Measurements from ENCODE around the gene DPF3. TPM values are rescaled to one million over a fixed set of nuclear protein-coding genes. Genes with fewer than 3 reads are reported as not detected.

Gene DPF3
- total and polyA plus RNA-seq, 2 of the 13 experiments (the other 11 are each of a cell fraction or from before 2014, with no cell fraction given), result 0.09 to 0.60 TPM

GRCh38 chr14:72786378-72787350, 107.2 kb downstream of the DPF3 start (continued):
- no peak for TF ChIP-seq TRAFD1 (CRISPR knock-in tag; IDR thresholded peaks at IDR 0.05; ENCODE audit: borderline replicate concordance)
- no peak for TF ChIP-seq ZNF382 (CRISPR knock-in tag; IDR thresholded peaks at IDR 0.05; ENCODE audit: borderline replicate concordance)
- TF ChIP-seq HDAC6 (IDR thresholded peaks at IDR 0.05; ENCODE audit: low read depth, low read length), result no peak
- no peak for TF ChIP-seq SAFB2 (CRISPR knock-in tag; IDR thresholded peaks at IDR 0.05; ENCODE audit: borderline replicate concordance, low read depth)
- TF ChIP-seq ZXDC (CRISPR knock-in tag; IDR thresholded peaks at IDR 0.05), result no peak
- TF ChIP-seq THAP7 (CRISPR knock-in tag; IDR thresholded peaks at IDR 0.05), result no peak
- no peak for TF ChIP-seq ZSCAN30 (CRISPR knock-in tag; IDR thresholded peaks at IDR 0.05)
